ENCODE results near the gene GADL1.

GADL1 gene

GRCh38 chr3:30720586-30721313, 173.7 kb downstream of the GADL1 start:
- no peak for DNase-seq (ENCODE audit: low spot score)

GRCh38 chr3:30719536-30719935, 174.9 kb downstream of the GADL1 start:
- no peak for DNase-seq (ENCODE audit: low spot score)

GRCh38 chr3:30713885-30714503, 180.5 kb downstream of the GADL1 start:
- DNase-seq (ENCODE audit: low spot score): no peak

- no peak for DNase-seq (ENCODE audit: low spot score)
Measured at GRCh38 chr3:30712991-30713390, 181.5 kb downstream of the GADL1 start.

- no peak for DNase-seq (ENCODE audit: low spot score)
Measured at GRCh38 chr3:30711867-30712266, 182.6 kb downstream of the GADL1 start.

GRCh38 chr3:30711151-30711550, 183.3 kb downstream of the GADL1 start:
- DNase-seq (ENCODE audit: low spot score): no peak

- DNase-seq (ENCODE audit: low spot score): no peak
Measured at GRCh38 chr3:30710017-30710416, 184.4 kb downstream of the GADL1 start.

- no peak for DNase-seq (ENCODE audit: low spot score)
Measured at GRCh38 chr3:30708472-30708871, 186.0 kb downstream of the GADL1 start.

GRCh38 chr3:30707825-30708224, 186.6 kb downstream of the GADL1 start:
- DNase-seq (ENCODE audit: low spot score): no peak

GRCh38 chr3:30704931-30705890, 189.2 kb downstream of the GADL1 start:
- no peak for DNase-seq (ENCODE audit: low spot score)

- DNase-seq (ENCODE audit: low spot score): no peak
Measured at GRCh38 chr3:30702828-30703397, 191.5 kb downstream of the GADL1 start.

- DNase-seq (ENCODE audit: low spot score): no peak
Measured at GRCh38 chr3:30702038-30702827, 192.2 kb downstream of the GADL1 start.

GRCh38 chr3:30700702-30701321, 193.6 kb downstream of the GADL1 start:
- no peak for DNase-seq (ENCODE audit: low spot score)

- DNase-seq (ENCODE audit: low spot score): no peak
Measured at GRCh38 chr3:30699927-30700326, 194.5 kb downstream of the GADL1 start.

- DNase-seq (ENCODE audit: low spot score): no peak
Measured at GRCh38 chr3:30698549-30698948, 195.9 kb downstream of the GADL1 start.

GRCh38 chr3:30696896-30697295, 197.6 kb downstream of the GADL1 start:
- no peak for DNase-seq (ENCODE audit: low spot score)

- DNase-seq (ENCODE audit: low spot score): no peak
Measured at GRCh38 chr3:30696403-30696819, 198.1 kb downstream of the GADL1 start.

GRCh38 chr3:30695302-30696061, 199.0 kb downstream of the GADL1 start:
- no peak for DNase-seq (ENCODE audit: low spot score)

- no peak for DNase-seq (ENCODE audit: low spot score)
Measured at GRCh38 chr3:30694668-30695067, 199.8 kb downstream of the GADL1 start.

GRCh38 chr3:30694148-30694547, 200.3 kb downstream of the GADL1 start:
- DNase-seq (ENCODE audit: low spot score): no peak

Measured in CD4-positive, alpha-beta T cell treated with Interleukin-2 at 100 ng/mL for 4 hours (primary cell).